GM18867 (cell line): ENCODE measurements around the gene RBM39.
"Not testable (repeated sequence)": the region's sequence is repeated elsewhere in the genome, so short reads cannot be mapped to it uniquely, and the experiment has no call there.

Experiments
- ATAC-seq: cut with Tn5 transposase; IDR thresholded peaks from one replicate; pipeline ENCODE4 v1.9.1; 2021; ENCODE audit warnings: mild to moderate bottlenecking, moderate library complexity; ENCODE audit not compliant: unreplicated experiment

The RBM39 gene

GRCh38 chr20:35710039-35710438, 32.0 kb downstream of the RBM39 start:
- ATAC-seq = no peak

GRCh38 chr20:35709259-35709658, 32.8 kb downstream of the RBM39 start:
- ATAC-seq = no peak

GRCh38 chr20:35708502-35708901, 33.6 kb downstream of the RBM39 start:
- ATAC-seq = no peak

- not testable (repeated sequence) for ATAC-seq
These were observed 35.2 kb downstream of the RBM39 start for GRCh38 chr20:35706591-35707529.

- not testable (repeated sequence) for ATAC-seq
These were observed 36.2 kb downstream of the RBM39 start for GRCh38 chr20:35705894-35706293.

- no peak for ATAC-seq
These were observed 37.4 kb downstream of the RBM39 start for GRCh38 chr20:35704514-35705261.

GRCh38 chr20:35702824-35703695, 39.0 kb downstream of the RBM39 start:
- no peak for ATAC-seq

- ATAC-seq = no peak
These were observed 39.8 kb downstream of the RBM39 start for GRCh38 chr20:35702051-35702823.

- no peak for ATAC-seq
These were observed 41.4 kb downstream of the RBM39 start for GRCh38 chr20:35700625-35701148.

- no peak for ATAC-seq
These were observed 42.0 kb downstream of the RBM39 start for GRCh38 chr20:35699957-35700624.

- ATAC-seq = peak; percentile 82
These were observed 42.7 kb downstream of the RBM39 start, which contains the start of the genes NFS1 and ROMO1 for GRCh38 chr20:35699127-35699956. TSS of gene NFS1 (minus strand) at chr20:35699352. CDS start at chr20:35699288, 64 bp downstream. TSS of gene ROMO1 (plus strand) at chr20:35699405. CDS start at chr20:35699633, 228 bp downstream.

GRCh38 chr20:35698298-35699126, 43.5 kb downstream of the RBM39 start:
- ATAC-seq = peak; percentile 13

GRCh38 chr20:35697696-35698297, 44.3 kb downstream of the RBM39 start:
- ATAC-seq = no peak

- no peak for ATAC-seq
These were observed 46.1 kb downstream of the RBM39 start for GRCh38 chr20:35695978-35696377.

- ATAC-seq = no peak
These were observed 46.8 kb downstream of the RBM39 start for GRCh38 chr20:35695245-35695749.

- ATAC-seq = no peak
These were observed 51.8 kb downstream of the RBM39 start for GRCh38 chr20:35690265-35690664.

- ATAC-seq = not testable (repeated sequence)
These were observed 55.2 kb downstream of the RBM39 start for GRCh38 chr20:35686872-35687271.
